Activated CD4-positive, alpha-beta T cell treated with anti-CD3 and anti-CD28 coated beads for 36 hours (primary cell): ENCODE results near the gene IL36G. TPM values are rescaled to one million over a fixed set of nuclear protein-coding genes. Genes with fewer than 3 reads are reported as not detected.

ENCODE experiments used
- ATAC-seq: fragments of 200-7000 bp; cut with Tn5 transposase; one replicate; pipeline ENCODE4 v1.10.0; 2021; ENCODE audit warnings: mild to moderate bottlenecking, moderate library complexity
- CTCF ChIA-PET: fragments of 350-600 bp; sonication (Branson Sonifier 250); formaldehyde crosslinking; loops from one replicate; lab custom pipeline; 2021; ENCODE audit warnings: antibody characterized with exemption; lab: Charles Lee
- POLR2A ChIA-PET: fragments of 350-600 bp; sonication (Branson Sonifier 250); formaldehyde crosslinking; loops from one replicate; lab custom pipeline; 2021; ENCODE audit warnings: antibody characterized with exemption, inconsistent platforms; lab: Charles Lee
- DNase-seq: peaks from one replicate; pipeline ENCODE4 v3.0.0-alpha.2; 2020
- H3K27ac Mint-ChIP-seq: one replicate; pipeline ENCODE4 v1.8.0; 2021; ENCODE audit warnings: mixed read lengths
- H3K27me3 Mint-ChIP-seq: one replicate; pipeline ENCODE4 v1.8.0; 2021; ENCODE audit warnings: mixed read lengths
- H3K36me3 Mint-ChIP-seq: one replicate; pipeline ENCODE4 v1.8.0; 2021; ENCODE audit warnings: low read depth, mixed read lengths
- H3K4me1 Mint-ChIP-seq: one replicate; pipeline ENCODE4 v1.8.0; 2021; ENCODE audit warnings: mixed read lengths
- H3K4me3 Mint-ChIP-seq: one replicate; pipeline ENCODE4 v1.8.0; 2021; ENCODE audit warnings: mild to moderate bottlenecking, moderate library complexity, mixed read lengths
- H3K9me3 Mint-ChIP-seq: one replicate; pipeline ENCODE4 v1.8.0; 2021; ENCODE audit warnings: low read depth, mixed read lengths
- intact Hi-C, 2 experiments: fragments of 100-400 bp; cut with DNase I in 1 of 2; cut with micrococcal nuclease in 1 of 2; formaldehyde crosslinking; loops; one replicate each; pipeline versions ENCODE4 v1.14.2 to v1.15.1; 2022 to 2024; cut with DNase I, micrococcal nuclease
- total RNA-seq, 2 experiments: library from RNA; stranded (reverse); gene quantifications; one replicate each; pipeline ENCODE4 v1.2.3, GENCODE V29; 2021

Gene IL36G
- total RNA-seq, 2 experiments from 2014 or later: not detected

GRCh38 chr2:113024764-113025163 lies 47.0 kb downstream of the IL36G start:
- intact Hi-C loops: no loop called here
- POLR2A ChIA-PET: no interaction called here
- Mint-ChIP-seq H3K36me3 (no peaks in the 10 kb centered on the region), H3K27me3 (peaks cover 5% of the 10 kb centered on the region), H3K4me1 (no peaks in the 10 kb centered on the region), H3K4me3 (no peak overlapping the region), H3K9me3 (no peaks in the 10 kb centered on the region), H3K27ac (no peak overlapping the region)
- no peak for DNase-seq
- CTCF ChIA-PET: no interaction called here
- no peak for ATAC-seq

DNA sequence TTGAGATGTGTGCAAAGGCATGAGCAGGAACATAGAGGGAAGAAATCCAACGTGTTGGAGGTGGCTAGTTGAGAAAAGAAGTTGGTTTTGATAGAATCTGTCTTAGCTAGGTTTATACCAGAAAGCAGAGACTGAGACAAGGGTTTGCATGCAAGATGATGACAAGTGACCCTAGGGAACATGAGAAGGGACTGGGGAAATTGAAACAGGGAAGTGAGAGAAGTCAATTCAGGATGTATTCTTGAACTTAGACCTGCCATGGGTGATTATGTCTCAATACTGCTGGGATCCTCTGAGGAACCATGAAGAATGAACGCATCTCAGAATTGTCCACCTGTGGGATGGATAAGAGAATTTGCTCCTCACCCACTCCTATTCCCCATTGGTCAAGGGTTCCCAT lies 47.9 kb downstream of the IL36G start:
- ChIA-PET CTCF (interaction anchor here (0.6 kb wide), 1 partner anchor 19 kb away, joined by 4 read pairs; no protein-coding TSS in a partner anchor), POLR2A (no interaction called here)
- peaks cover 5% of the 10 kb centered on the region for H3K27me3 Mint-ChIP-seq
- no peaks in the 10 kb centered on the region for H3K36me3 Mint-ChIP-seq
- H3K27ac Mint-ChIP-seq: no peak overlapping the region
- intact Hi-C loops: no loop called here
- no peak for ATAC-seq
- no peak for DNase-seq
- no peak overlapping the region for H3K4me3 Mint-ChIP-seq
- no peaks in the 10 kb centered on the region for H3K4me1 Mint-ChIP-seq
- H3K9me3 Mint-ChIP-seq: no peaks in the 10 kb centered on the region

DNA sequence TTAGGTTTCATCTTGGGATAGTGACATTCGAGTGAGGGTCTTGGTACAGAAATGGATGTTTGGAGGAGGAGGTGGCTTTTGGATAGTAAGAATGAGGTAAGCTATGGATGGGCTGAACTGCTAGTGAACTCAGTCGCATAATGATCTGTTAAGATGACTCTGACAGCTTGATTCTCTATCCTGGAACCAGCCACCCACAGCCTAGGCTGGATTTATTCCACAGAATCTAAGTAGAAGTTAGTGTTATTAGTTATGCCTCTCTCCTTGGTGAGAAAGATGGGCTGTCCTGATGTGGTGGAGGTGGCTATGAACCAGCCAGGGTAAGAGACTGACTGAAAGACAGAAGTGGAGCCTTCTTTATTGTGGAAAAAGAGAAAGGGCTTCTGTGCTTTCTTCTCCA lies 49.9 kb downstream of the IL36G start:
- POLR2A ChIA-PET: no interaction called here
- no peaks in the 10 kb centered on the region for H3K9me3 Mint-ChIP-seq

DNA sequence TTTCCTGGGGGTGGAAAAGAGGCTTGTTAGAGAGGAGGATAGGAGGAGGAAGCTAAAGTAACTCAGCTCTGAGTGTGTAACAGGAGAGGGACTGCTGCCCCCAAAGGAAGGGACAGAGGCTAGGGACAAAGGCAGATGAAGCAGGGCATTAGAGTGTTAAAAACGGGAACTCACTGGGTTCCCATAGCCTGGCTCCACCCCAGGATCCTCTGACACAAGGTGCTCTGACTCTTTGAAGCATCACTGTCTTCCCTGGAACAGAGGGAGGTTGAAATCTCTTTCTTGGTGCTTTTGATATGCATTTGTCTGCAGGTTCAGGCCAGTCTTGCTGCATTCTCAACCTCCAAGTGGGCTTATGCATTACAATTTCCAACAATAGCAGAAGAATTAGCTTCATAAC lies 50.3 kb downstream of the IL36G start:
- no peaks in the 10 kb centered on the region for H3K4me1 Mint-ChIP-seq
- no peak overlapping the region for H3K4me3 Mint-ChIP-seq
- ChIA-PET CTCF (no interaction called here), POLR2A (no interaction called here)
- no peaks in the 10 kb centered on the region for H3K36me3 Mint-ChIP-seq
- DNase-seq: no peak
- H3K9me3 Mint-ChIP-seq: no peaks in the 10 kb centered on the region
- H3K27ac Mint-ChIP-seq: no peak overlapping the region
- no peak for ATAC-seq
- intact Hi-C loops: no loop called here
- peaks cover 5% of the 10 kb centered on the region for H3K27me3 Mint-ChIP-seq

More for the DNA sequence above, 49.9 kb downstream of the IL36G start:
- no peaks in the 10 kb centered on the region for H3K36me3 Mint-ChIP-seq
- intact Hi-C loops: no loop called here
- DNase-seq: no peak
- no peaks in the 10 kb centered on the region for H3K4me1 Mint-ChIP-seq
- no peak for ATAC-seq
- peaks cover 5% of the 10 kb centered on the region for H3K27me3 Mint-ChIP-seq
- no peak overlapping the region for H3K27ac Mint-ChIP-seq
- CTCF ChIA-PET: no interaction called here
- no peak overlapping the region for H3K4me3 Mint-ChIP-seq

- Mint-ChIP-seq H3K36me3 (no peaks in the 10 kb centered on the region), H3K4me1 (no peaks in the 10 kb centered on the region), H3K27ac (no peak overlapping the region), H3K4me3 (no peak overlapping the region), H3K27me3 (peaks cover 5% of the 10 kb centered on the region), H3K9me3 (no peaks in the 10 kb centered on the region)
- POLR2A ChIA-PET: no interaction called here
- intact Hi-C loops: no loop called here
- DNase-seq (no peak), ATAC-seq (no peak)
- CTCF ChIA-PET: no interaction called here
These were observed 54.9 kb downstream of the IL36G start for GRCh38 chr2:113032737-113033136.

- no peak for DNase-seq
- no peak overlapping the region for H3K27ac Mint-ChIP-seq
- ChIA-PET POLR2A (no interaction called here), CTCF (interaction anchor here (0.5 to 0.7 kb wide), 2 partner anchors 74 to 189 kb away, joined by 3 read pairs; no protein-coding TSS in a partner anchor)
- no peak for ATAC-seq
- H3K4me1 Mint-ChIP-seq: no peaks in the 10 kb centered on the region
- intact Hi-C loops: no loop called here
- no peak overlapping the region for H3K4me3 Mint-ChIP-seq
- peaks cover 5% of the 10 kb centered on the region for H3K27me3 Mint-ChIP-seq
- H3K36me3 Mint-ChIP-seq: no peaks in the 10 kb centered on the region
- no peaks in the 10 kb centered on the region for H3K9me3 Mint-ChIP-seq
These were observed 56.2 kb downstream of the IL36G start for GRCh38 chr2:113034016-113034415.

Other genes starting within 250 kb of the IL36G start
- 10 to 100 TPM; 38.4 to 46.7 TPM for gene CKAP2L, start 213.4 kb upstream of the IL36G start, total RNA-seq
- gene IL1A, start 193.5 kb upstream of the IL36G start, total RNA-seq: 1 to 10 TPM; 6.6 to 6.9 TPM
- gene IL1B, start 141.2 kb upstream of the IL36G start, total RNA-seq: under 1 TPM; 0.18 to 0.37 TPM
- gene IL37, start 66.8 kb upstream of the IL36G start, total RNA-seq: not detected
- gene IL36A, start 27.5 kb downstream of the IL36G start, total RNA-seq: not detected
- not detected for gene IL36B, start 74.9 kb downstream of the IL36G start, total RNA-seq
- not detected for gene IL36RN, start 81.2 kb downstream of the IL36G start, total RNA-seq
- not detected for gene IL1F10, start 90.0 kb downstream of the IL36G start, total RNA-seq
- 1 to 10 TPM; 4.6 to 4.8 TPM for gene IL1RN, start 149.6 kb downstream of the IL36G start, total RNA-seq
- gene PSD4, start 196.0 kb downstream of the IL36G start, total RNA-seq: 100 to 1,000 TPM; 232 to 274 TPM